H9 (cell line): ENCODE results near the gene SLC1A5. TPM values are rescaled to one million over a fixed set of nuclear protein-coding genes. Genes with fewer than 3 reads are reported as not detected.

Experiments used
- DNase-seq: peaks from one replicate; pipeline ENCODE4 v3.0.0-alpha.2; 2017
- H2AFZ ChIP-seq: one replicate; pipeline ENCODE4 v1.6.1; 2013; ENCODE audit warnings: mild to moderate bottlenecking, low read length, control low read depth, moderate library complexity
- H2AK5ac ChIP-seq: 2 replicates; pipeline ENCODE4 v1.6.1; 2013; ENCODE audit warnings: low read length, control low read depth, mixed read lengths; ENCODE audit not compliant: insufficient read length
- H2BK120ac ChIP-seq: one replicate; pipeline ENCODE4 v1.6.1; 2013; ENCODE audit warnings: low read depth, mild to moderate bottlenecking, low read length, control low read depth, inconsistent platforms; ENCODE audit not compliant: poor library complexity, severe bottlenecking
- H2BK12ac ChIP-seq: 2 replicates; pipeline ENCODE4 v1.6.1; 2013; ENCODE audit warnings: low read length, control low read depth, mixed read lengths, low read depth; ENCODE audit not compliant: insufficient read length
- H2BK15ac ChIP-seq: 2 replicates; pipeline ENCODE4 v1.6.1; 2013; ENCODE audit warnings: low read depth, low read length, control low read depth
- H2BK20ac ChIP-seq: one replicate; pipeline ENCODE4 v1.6.1; 2013; ENCODE audit warnings: low read depth, mild to moderate bottlenecking, low read length, control low read depth, inconsistent platforms; ENCODE audit not compliant: poor library complexity, severe bottlenecking
- H2BK5ac ChIP-seq: 2 replicates; pipeline ENCODE4 v1.6.1; 2013; ENCODE audit warnings: low read length, control low read depth, mixed read lengths; ENCODE audit not compliant: insufficient read length
- H3K14ac ChIP-seq: 2 replicates; pipeline ENCODE4 v1.6.1; 2013; ENCODE audit warnings: low read length, control low read depth; ENCODE audit not compliant: insufficient read depth
- H3K18ac ChIP-seq: 2 replicates; pipeline ENCODE4 v1.6.1; 2013; ENCODE audit warnings: low read depth, mild to moderate bottlenecking, mixed read lengths, low read length, control low read depth; ENCODE audit not compliant: insufficient read length
- H3K23ac ChIP-seq: 2 replicates; pipeline ENCODE4 v1.6.1; 2013; ENCODE audit warnings: low read length, control low read depth, mixed read lengths, low read depth; ENCODE audit not compliant: insufficient read length
- H3K23me2 ChIP-seq: 2 replicates; pipeline ENCODE4 v1.6.1; 2013; ENCODE audit warnings: low read depth, mild to moderate bottlenecking, mixed read lengths, low read length, control low read depth; ENCODE audit not compliant: insufficient read length, poor library complexity, severe bottlenecking
- H3K27ac ChIP-seq: 2 replicates; pipeline ENCODE4 v1.5.1; 2013; ENCODE audit warnings: low read length, control low read depth, mixed read lengths, low read depth; ENCODE audit not compliant: insufficient read length
- H3K27me3 ChIP-seq: 2 replicates; pipeline ENCODE4 v1.6.1; 2013; ENCODE audit warnings: low read length, control low read depth, inconsistent platforms; ENCODE audit not compliant: insufficient read depth
- H3K4ac ChIP-seq: 2 replicates; pipeline ENCODE4 v1.6.1; 2013; ENCODE audit warnings: low read depth, mild to moderate bottlenecking, control low read depth, inconsistent platforms, low read length, moderate library complexity
- H3K4me1 ChIP-seq: 2 replicates; pipeline ENCODE4 v1.6.1; 2013; ENCODE audit warnings: low read length, control low read depth, inconsistent platforms; ENCODE audit not compliant: insufficient read depth
- H3K4me2 ChIP-seq: 2 replicates; pipeline ENCODE4 v1.6.1; 2013; ENCODE audit warnings: low read length, control low read depth, mixed read lengths; ENCODE audit not compliant: insufficient read length, insufficient read depth
- H3K56ac ChIP-seq: 2 replicates; pipeline ENCODE4 v1.6.1; 2013; ENCODE audit warnings: low read depth, mild to moderate bottlenecking, mixed read lengths, low read length, control low read depth; ENCODE audit not compliant: insufficient read length
- H3K79me1 ChIP-seq: 2 replicates; pipeline ENCODE4 v1.6.1; 2013; ENCODE audit warnings: low read depth, mild to moderate bottlenecking, moderate library complexity, low read length, control low read depth, inconsistent platforms; ENCODE audit not compliant: insufficient read depth, poor library complexity, severe bottlenecking
- H3K79me2 ChIP-seq: 2 replicates; pipeline ENCODE4 v1.6.1; 2013; ENCODE audit warnings: low read length, control low read depth, inconsistent platforms; ENCODE audit not compliant: insufficient read depth
- H3K9ac ChIP-seq: 2 replicates; pipeline ENCODE4 v1.6.1; 2013; ENCODE audit warnings: low read length, control low read depth, mixed read lengths; ENCODE audit not compliant: insufficient read length; ENCODE audit errors: extremely low read depth
- H3K9me3 ChIP-seq: one replicate; pipeline ENCODE4 v1.6.1; 2013; ENCODE audit warnings: low read depth, low read length, inconsistent platforms; ENCODE audit not compliant: control insufficient read depth
- H3T11ph ChIP-seq: one replicate; pipeline ENCODE4 v1.6.1; 2013; ENCODE audit warnings: mild to moderate bottlenecking, low read length, control low read depth, inconsistent platforms
- H4K20me1 ChIP-seq: one replicate; pipeline ENCODE4 v1.6.1; 2013; ENCODE audit not compliant: control insufficient read depth, insufficient read length, insufficient read depth
- H4K5ac ChIP-seq: 2 replicates; pipeline ENCODE4 v1.6.1; 2013; ENCODE audit warnings: low read depth, mild to moderate bottlenecking, mixed read lengths, low read length, control low read depth; ENCODE audit not compliant: insufficient read length
- H4K8ac ChIP-seq: replicated peaks from 2 replicates; pipeline ENCODE4 v1.6.1; 2013; ENCODE audit warnings: low read length, control low read depth, mixed read lengths, low read depth; ENCODE audit not compliant: insufficient read length
- H4K91ac ChIP-seq: 2 replicates; pipeline ENCODE4 v1.6.1; 2013; ENCODE audit warnings: low read depth, mild to moderate bottlenecking, moderate library complexity, mixed read lengths, low read length, control low read depth; ENCODE audit not compliant: insufficient read length
- H3K27ac Mint-ChIP-seq, 3 experiments: 2 replicates in 2 of 3; 3 replicates in 1 of 3; pipeline ENCODE4 v1.8.0; 2020 to 2021; ENCODE audit warnings: mixed read lengths in 3 of 3, mild to moderate bottlenecking in 1 of 3, moderate library complexity in 1 of 3
- H3K27me3 Mint-ChIP-seq: 2 replicates; pipeline ENCODE4 v1.8.0; 2021; ENCODE audit warnings: low read depth, mild to moderate bottlenecking, moderate library complexity, mixed read lengths
- H3K36me3 Mint-ChIP-seq, 3 experiments: 2 replicates in 2 of 3; 3 replicates in 1 of 3; pipeline ENCODE4 v1.8.0; 2020 to 2021; ENCODE audit warnings: low read depth in 3 of 3, mixed read lengths in 3 of 3; ENCODE audit not compliant: insufficient read depth in 1 of 3
- H3K4me1 Mint-ChIP-seq, 2 experiments: 2 replicates each; pipeline ENCODE4 v1.8.0; 2020; ENCODE audit warnings: mixed read lengths in 2 of 2
- H3K4me3 Mint-ChIP-seq, 2 experiments: 2 replicates in 1 of 2; 3 replicates in 1 of 2; pipeline ENCODE4 v1.8.0; 2020 to 2021; ENCODE audit warnings: mild to moderate bottlenecking in 2 of 2, mixed read lengths in 2 of 2, moderate library complexity in 1 of 2
- H3K9me3 Mint-ChIP-seq, 2 experiments: 2 replicates in 1 of 2; 3 replicates in 1 of 2; pipeline ENCODE4 v1.8.0; 2020; ENCODE audit warnings: mild to moderate bottlenecking in 2 of 2, mixed read lengths in 2 of 2, moderate library complexity in 1 of 2
- WGBS: extraction: QIAGEN DNeasy Blood & Tissue Kit; methylation state at CpG from one replicate; pipeline ENCODE4 v1.1.7; 2013; ENCODE audit warnings: missing lambda C conversion rate, low lambda C conversion rate, mixed read lengths; ENCODE audit not compliant: insufficient read length; ENCODE audit errors: extremely low coverage; 5-methylcytosine and 5-hydroxymethylcytosine counted together
- total RNA-seq: library from RNA; stranded (reverse); gene quantifications from 2 replicates; pipeline ENCODE4 v1.2.1, GENCODE V29; 2021
- TF ChIP-seq, protein P1 (sequence below): fragments of 200-600 bp; sonication (generic); conservative IDR thresholded peaks from 3 replicates; pipeline ENCODE4 v1.8.0; 2021; ENCODE audit warnings: antibody characterized with exemption, mild to moderate bottlenecking

SLC1A5 gene
- total RNA-seq, 1 experiment from 2014 or later, result 258 TPM

DNA sequence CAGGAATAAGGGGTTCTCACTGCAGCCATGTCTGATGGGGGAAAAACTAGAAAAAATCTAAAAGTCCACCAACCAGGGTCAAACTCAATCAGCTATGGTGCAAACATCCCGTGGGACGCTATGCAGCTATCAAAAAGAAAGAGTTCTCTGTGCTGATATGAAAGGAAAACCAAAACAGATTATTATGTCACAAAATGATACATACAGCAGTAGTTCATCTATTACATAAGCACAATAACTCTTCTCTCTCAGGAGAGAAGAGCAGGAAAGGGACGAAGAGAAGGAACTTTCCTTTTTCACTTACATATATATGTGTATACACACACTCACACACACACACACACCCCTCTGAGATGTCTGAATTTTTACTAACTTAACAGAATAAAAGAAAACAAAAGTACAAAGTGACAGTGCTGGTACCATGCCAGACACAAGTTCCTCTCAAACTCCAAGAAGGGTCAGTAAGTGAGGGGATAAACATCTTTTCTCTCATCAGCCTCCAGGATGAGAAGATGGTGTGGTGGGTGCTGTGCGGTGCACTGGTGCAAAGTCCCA, 45.4 kb downstream of the SLC1A5 start:
- H3K4me1 ChIP-seq, result peaks cover 3% of the 10 kb centered on the region; the same call in 1 of the 2 replicates
- H3K18ac ChIP-seq, result no peak overlapping the region
- no peak overlapping the region for H3K4me2 ChIP-seq
- H2BK120ac ChIP-seq, result no peak overlapping the region
- H3K9me3 Mint-ChIP-seq, result no peaks in the 10 kb centered on the region
- H2AFZ ChIP-seq, result no peak overlapping the region
- no peak overlapping the region for H2AK5ac ChIP-seq
- no peak overlapping the region for H2BK5ac ChIP-seq
- peaks cover 41 to 52% of the 10 kb centered on the region in 2 experiments for H3K4me1 Mint-ChIP-seq
- no peak overlapping the region for H4K8ac ChIP-seq
- no peak overlapping the region for H3K56ac ChIP-seq
- H3K79me2 ChIP-seq, result peaks cover 50% of the 10 kb centered on the region
- H3K9me3 ChIP-seq, result no peaks in the 10 kb centered on the region
- no peak overlapping the region for H3K9ac ChIP-seq
- H3K4me3 Mint-ChIP-seq, result peak overlapping the region in 1 of 2 experiments; percentile 13; a peak in 1 of 5 replicates
- H3K23ac ChIP-seq, result no peak overlapping the region
- H3T11ph ChIP-seq, result no peak overlapping the region
- H3K79me1 ChIP-seq, result peaks cover 3% of the 10 kb centered on the region
- no peak overlapping the region for H4K91ac ChIP-seq
- no CpG with 5 or more reads among the region's 4 CpGs for WGBS
- H2BK12ac ChIP-seq, result no peak overlapping the region
- TF ChIP-seq, protein P1, sequence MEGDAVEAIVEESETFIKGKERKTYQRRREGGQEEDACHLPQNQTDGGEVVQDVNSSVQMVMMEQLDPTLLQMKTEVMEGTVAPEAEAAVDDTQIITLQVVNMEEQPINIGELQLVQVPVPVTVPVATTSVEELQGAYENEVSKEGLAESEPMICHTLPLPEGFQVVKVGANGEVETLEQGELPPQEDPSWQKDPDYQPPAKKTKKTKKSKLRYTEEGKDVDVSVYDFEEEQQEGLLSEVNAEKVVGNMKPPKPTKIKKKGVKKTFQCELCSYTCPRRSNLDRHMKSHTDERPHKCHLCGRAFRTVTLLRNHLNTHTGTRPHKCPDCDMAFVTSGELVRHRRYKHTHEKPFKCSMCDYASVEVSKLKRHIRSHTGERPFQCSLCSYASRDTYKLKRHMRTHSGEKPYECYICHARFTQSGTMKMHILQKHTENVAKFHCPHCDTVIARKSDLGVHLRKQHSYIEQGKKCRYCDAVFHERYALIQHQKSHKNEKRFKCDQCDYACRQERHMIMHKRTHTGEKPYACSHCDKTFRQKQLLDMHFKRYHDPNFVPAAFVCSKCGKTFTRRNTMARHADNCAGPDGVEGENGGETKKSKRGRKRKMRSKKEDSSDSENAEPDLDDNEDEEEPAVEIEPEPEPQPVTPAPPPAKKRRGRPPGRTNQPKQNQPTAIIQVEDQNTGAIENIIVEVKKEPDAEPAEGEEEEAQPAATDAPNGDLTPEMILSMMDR, result no peak
- H4K5ac ChIP-seq, result no peak overlapping the region
- no peaks in the 10 kb centered on the region for H4K20me1 ChIP-seq
- no peak overlapping the region for H2BK15ac ChIP-seq
- no peak overlapping the region for H3K4ac ChIP-seq
- H3K27ac ChIP-seq, result no peak overlapping the region
- H3K36me3 Mint-ChIP-seq, result peaks cover 10 to 47% (median 33%) of the 10 kb centered on the region in 3 experiments; a peak in 6 of 7 replicates
- H2BK20ac ChIP-seq, result no peak overlapping the region
- no peak for DNase-seq
- H3K27me3 ChIP-seq, result no peaks in the 10 kb centered on the region
- no peak overlapping the region for H3K14ac ChIP-seq
- H3K27ac Mint-ChIP-seq, result no peak overlapping the region
- no peaks in the 10 kb centered on the region; the same call in 1 of the 2 replicates for H3K27me3 Mint-ChIP-seq
- H3K23me2 ChIP-seq, result peaks cover 12% of the 10 kb centered on the region
